Measurements from ENCODE around the gene LAMA2. TPM values are rescaled to one million over a fixed set of nuclear protein-coding genes. Genes with fewer than 3 reads are reported as not detected.

Gene LAMA2
- polyA plus RNA-seq, 3 donors, result not detected

- Histone ChIP-seq H3K27ac (ENCODE audit: low read depth in 1 of 2, low read length in 2 of 2) (peak overlapping the region; percentile 31 to 66), H3K4me2 (replicated peaks; ENCODE audit: extremely low read depth, low read length, poor library complexity, severe bottlenecking) (peak overlapping the region; percentile 39), H3K27me3 (ENCODE audit: control insufficient read depth in 2 of 2, insufficient read depth in 2 of 2, low read length in 2 of 2) (no peaks in the 10 kb centered on the region), H3K79me2 (ENCODE audit: insufficient read depth, low read length) (no peaks in the 10 kb centered on the region), H3K9me3 (replicated peaks in 1 of 2; ENCODE audit: control insufficient read depth in 1 of 2, insufficient read depth in 1 of 2, low read length in 2 of 2) (no peaks in the 10 kb centered on the region), H2AFZ (ENCODE audit: insufficient read depth, low read depth, low read length, poor library complexity, severe bottlenecking) (peak overlapping the region; percentile 31), H3K4me1 (ENCODE audit: control insufficient read depth in 1 of 2, insufficient read depth in 2 of 2, low read length in 2 of 2) (peaks cover 21 to 26% of the 10 kb centered on the region in 2 donors), H3K9ac (ENCODE audit: insufficient read depth, low read length, poor library complexity, severe bottlenecking) (no peak overlapping the region), H4K20me1 (ENCODE audit: insufficient read depth, low read length) (no peaks in the 10 kb centered on the region), H3K36me3 (replicated peaks in 1 of 2; ENCODE audit: control insufficient read depth in 1 of 2, insufficient read depth in 2 of 2, low read length in 2 of 2) (no peaks in the 10 kb centered on the region), H3K4me3 (replicated peaks in 1 of 3; ENCODE audit: low read depth in 2 of 3, low read length in 3 of 3) (peak overlapping the region in 1 of 3 experiments; percentile 22)
- Mint-ChIP-seq H3K27ac (peak overlapping the region; percentile 62 to 90 (median 87)), H3K9me3 (no peaks in the 10 kb centered on the region), H3K4me1 (peaks cover 30% of the 10 kb centered on the region), H3K4me3 (peak overlapping the region; percentile 16 to 77), H3K27me3 (ENCODE audit: low read depth in 3 of 3) (no peaks in the 10 kb centered on the region), H3K36me3 (peaks cover 0 to 2% of the 10 kb centered on the region in 2 donors)
- peak; percentile 50 to 80 (median 65) for DNase-seq
- 0% methylated on average over 5 of the region's 8 CpGs for WGBS (ENCODE audit: insufficient coverage)
- intact Hi-C loops (cut with micrococcal nuclease), result no loop called here
- peak; percentile 60 for TF ChIP-seq CTCF (IDR thresholded peaks at IDR 0.05)
Observed at GRCh38 chr6:129498950-129499842, 616.3 kb downstream of the LAMA2 start.

DNA sequence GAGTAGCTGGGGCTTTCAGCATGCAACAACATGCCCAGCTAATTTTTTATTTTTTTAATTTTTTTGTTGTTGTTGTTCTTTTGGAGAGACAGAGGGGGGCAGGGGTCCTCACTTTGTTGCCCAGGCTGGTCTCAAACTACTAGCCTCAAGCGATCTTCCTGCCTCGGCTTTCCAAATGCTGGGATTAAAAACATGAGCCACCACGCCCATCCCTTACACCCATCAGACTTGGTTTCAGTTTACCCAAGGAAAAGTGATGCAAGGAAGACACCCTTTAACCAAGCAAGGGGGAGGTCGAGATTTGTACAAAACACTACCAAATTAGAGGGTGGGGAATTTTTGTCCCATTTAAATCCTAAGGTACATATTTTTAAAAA is 616.9 kb downstream of the LAMA2 start:
- no peak overlapping the region for H3K9ac ChIP-seq (ENCODE audit: insufficient read depth, low read length, poor library complexity, severe bottlenecking)
- no peak for TF ChIP-seq CTCF (IDR thresholded peaks at IDR 0.05)
- H4K20me1 ChIP-seq (ENCODE audit: insufficient read depth, low read length), result no peaks in the 10 kb centered on the region
- DNase-seq, result peak in 1 of 3 donors; percentile 11
- intact Hi-C loops (cut with micrococcal nuclease), result no loop called here
- H2AFZ ChIP-seq (ENCODE audit: insufficient read depth, low read depth, low read length, poor library complexity, severe bottlenecking), result no peak overlapping the region
- WGBS (ENCODE audit: insufficient coverage), result no CpG with 5 or more reads among the region's 4 CpGs
- Mint-ChIP-seq H3K4me3 (no peak overlapping the region), H3K9me3 (no peaks in the 10 kb centered on the region), H3K27ac (peak overlapping the region in 6 of 7 donors; percentile 46 to 90 (median 78)), H3K36me3 (peaks cover 0 to 2% of the 10 kb centered on the region in 2 donors), H3K27me3 (ENCODE audit: low read depth in 3 of 3) (no peaks in the 10 kb centered on the region), H3K4me1 (peaks cover 30% of the 10 kb centered on the region)
- H3K4me3 ChIP-seq (replicated peaks in 1 of 3; ENCODE audit: low read depth in 2 of 3, low read length in 3 of 3), result no peak overlapping the region
- no peaks in the 10 kb centered on the region for H3K9me3 ChIP-seq (replicated peaks in 1 of 2; ENCODE audit: control insufficient read depth in 1 of 2, insufficient read depth in 1 of 2, low read length in 2 of 2)
- no peaks in the 10 kb centered on the region for H3K36me3 ChIP-seq (replicated peaks in 1 of 2; ENCODE audit: control insufficient read depth in 1 of 2, insufficient read depth in 2 of 2, low read length in 2 of 2)
- H3K27me3 ChIP-seq (ENCODE audit: control insufficient read depth in 2 of 2, insufficient read depth in 2 of 2, low read length in 2 of 2), result no peaks in the 10 kb centered on the region
- no peaks in the 10 kb centered on the region for H3K79me2 ChIP-seq (ENCODE audit: insufficient read depth, low read length)
- H3K27ac ChIP-seq (ENCODE audit: low read depth in 1 of 2, low read length in 2 of 2), result peak overlapping the region; percentile 31 to 66
- peaks cover 21 to 26% of the 10 kb centered on the region in 2 donors for H3K4me1 ChIP-seq (ENCODE audit: control insufficient read depth in 1 of 2, insufficient read depth in 2 of 2, low read length in 2 of 2)
- H3K4me2 ChIP-seq (replicated peaks; ENCODE audit: extremely low read depth, low read length, poor library complexity, severe bottlenecking), result peak overlapping the region; percentile 32
